ENCODE results near the gene IGFN1. TPM values are rescaled to one million over a fixed set of nuclear protein-coding genes. Genes with fewer than 3 reads are reported as not detected.

The IGFN1 gene
- not detected in 2 replicates for total RNA-seq

DNA sequence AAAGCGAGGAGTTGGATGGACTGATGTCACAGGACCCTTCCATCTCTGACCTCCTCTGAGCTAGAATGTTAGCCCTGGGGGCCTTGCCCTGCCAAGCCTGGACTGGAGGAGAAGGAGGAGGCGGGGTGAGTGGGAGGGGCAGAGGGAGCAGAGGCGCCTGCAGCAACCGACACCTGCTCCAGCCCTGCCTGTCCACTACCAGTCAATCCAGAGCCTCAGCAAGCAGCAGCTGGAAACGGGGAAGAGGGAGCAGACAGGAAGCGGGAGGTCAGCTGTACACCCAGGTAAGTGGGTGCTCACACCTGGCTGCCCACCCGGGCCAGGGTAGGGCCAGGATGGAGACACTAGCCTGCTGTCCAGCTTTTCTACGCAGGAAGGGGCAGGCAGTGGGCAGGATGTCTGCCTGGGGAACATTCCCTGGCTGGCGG, at the start of gene IGFN1:
Gene IGFN1, plus strand, starts transcription at position 201 of the 428 bp plus-strand sequence. CDS start 2,470 bp downstream, outside the sequence.

DNA sequence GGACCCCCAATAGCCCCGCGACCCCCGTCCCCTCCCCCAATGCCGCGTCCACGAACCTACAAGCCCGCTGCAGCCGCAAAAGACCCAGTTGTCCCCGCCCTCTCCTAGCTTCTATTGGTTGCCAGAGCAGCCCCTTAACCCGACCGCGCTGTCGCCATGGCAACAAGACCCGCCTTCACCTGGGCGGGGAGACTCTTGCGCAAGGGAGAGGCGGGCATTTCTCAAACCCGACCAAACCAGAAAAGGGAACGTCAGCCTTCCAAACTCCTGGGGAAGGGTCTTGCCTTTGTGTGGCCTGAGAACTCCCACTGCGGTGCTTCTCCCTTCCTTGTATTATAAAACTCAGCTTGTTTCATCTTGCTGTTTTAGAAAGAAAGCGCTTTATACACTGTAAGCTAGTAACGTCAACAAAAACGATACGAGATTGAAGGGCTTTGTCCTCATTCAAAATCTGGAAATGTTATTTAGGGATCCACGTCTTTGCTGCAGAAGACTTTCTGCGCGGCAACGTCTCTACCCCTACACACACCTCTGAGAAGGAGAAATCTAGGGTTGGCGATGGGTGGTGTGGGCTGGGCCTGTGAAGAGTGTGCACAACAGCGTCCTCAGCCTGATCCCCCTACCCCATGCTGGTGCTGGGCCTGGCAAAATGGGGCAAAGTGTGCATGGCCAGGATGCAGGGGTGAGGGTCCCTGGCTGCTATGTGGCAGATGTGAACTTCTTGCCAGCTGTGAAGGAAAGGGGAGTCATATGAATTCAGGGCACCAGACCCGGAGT, 36.0 kb upstream of the IGFN1 start, which contains the start of gene TMEM9:
Gene TMEM9, minus strand, starts transcription at position 86 of the 777 bp plus-strand sequence. CDS start 551 bp downstream, outside the sequence.

Other genes starting within 250 kb of the IGFN1 start
- gene KIF21B, start 167.1 kb upstream of the IGFN1 start, total RNA-seq, result 0.09 and 0.12 TPM in 2 replicates
- 0.94 TPM in 1 of 2 replicates, not detected in the other for gene CACNA1S, start 78.4 kb upstream of the IGFN1 start, total RNA-seq
- gene ASCL5, start 63.6 kb upstream of the IGFN1 start, total RNA-seq, result not detected in 2 replicates
- 80.6 and 104 TPM in 2 replicates for gene TMEM9, start 36.4 kb upstream of the IGFN1 start, total RNA-seq
- not detected in 2 replicates for gene PKP1, start 92.7 kb downstream of the IGFN1 start, total RNA-seq
- gene TNNT2, start 186.9 kb downstream of the IGFN1 start, total RNA-seq, result 16.0 and 21.7 TPM in 2 replicates
- 8.6 TPM in 1 of 2 replicates, not detected in the other for gene LAD1, start 208.5 kb downstream of the IGFN1 start, total RNA-seq
- 0.23 and 31.5 TPM in 2 replicates for gene TNNI1, start 230.9 kb downstream of the IGFN1 start, total RNA-seq